Measurements from ENCODE around the gene RPL7L1. TPM values are rescaled to one million over a fixed set of nuclear protein-coding genes. Genes with fewer than 3 reads are reported as not detected.

Gene RPL7L1
- total RNA-seq, result 10 to 100 TPM; 71.4 to 74.2 TPM

DNA sequence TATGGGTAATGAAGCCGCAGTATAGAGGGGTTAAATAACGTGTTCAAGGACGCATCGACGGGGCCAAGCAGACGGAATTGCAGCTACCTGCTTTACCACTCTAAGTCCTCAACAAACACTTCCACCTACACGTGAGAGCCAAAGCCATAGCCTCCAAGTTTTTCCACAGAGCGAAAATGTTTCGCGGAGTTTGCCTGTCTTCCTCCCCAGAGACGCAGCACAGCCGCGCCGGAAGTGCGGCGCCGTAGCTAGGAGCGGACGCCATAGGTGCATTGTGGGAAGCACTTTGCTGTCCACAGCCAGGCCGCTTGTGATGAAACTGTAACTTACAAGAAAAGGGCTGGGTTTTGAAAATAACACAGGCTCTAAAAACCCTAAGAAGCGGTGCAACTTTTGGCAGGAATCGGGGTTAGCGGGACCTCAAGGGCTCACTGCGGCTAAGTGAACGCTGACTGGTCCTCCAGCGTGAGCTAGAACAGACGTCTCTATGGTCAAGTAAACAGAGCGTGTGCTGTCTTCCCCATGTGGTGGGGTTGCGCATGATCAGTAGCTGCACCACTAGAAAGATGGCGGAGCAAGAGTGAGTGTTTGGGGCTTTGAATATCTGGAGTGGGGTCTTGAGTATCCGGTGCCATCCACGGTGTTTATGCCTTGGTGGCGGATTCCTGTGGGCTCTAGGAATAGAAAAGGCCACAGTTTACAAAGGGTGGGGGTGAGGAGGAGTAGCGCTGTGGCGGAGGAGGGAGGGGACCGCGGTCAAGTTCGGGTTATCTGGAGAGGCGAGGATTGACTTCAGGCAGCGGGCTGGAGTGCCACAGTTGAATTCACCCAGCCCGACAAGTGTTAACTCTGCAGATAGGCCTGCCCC lies at the start of gene RPL7L1:
TSS of gene RPL7L1 (plus strand) at position 245 of the 868 bp plus-strand sequence. CDS start at position 540, 295 bp downstream.
- H3K4me3 Mint-ChIP-seq, result peak within 1 kb of the TSS; percentile 94
- H3K36me3 Mint-ChIP-seq (ENCODE audit: low read depth), result peaks cover 27% of the 10 kb centered on the region
- peak; percentile 86 for DNase-seq
- no peaks in the 10 kb centered on the region for H3K9me3 Mint-ChIP-seq
- ChIA-PET CTCF (interaction anchor here (0.6 to 4.2 kb wide), 16 partner anchors 8 to 1093 kb away, joined by 3 to 21 read pairs (median 3); partner anchors contain the start of genes TBCC and TOMM6), POLR2A (interaction anchor here (0.6 to 7.4 kb wide), 29 partner anchors 9 to 1092 kb away, joined by 3 to 96 read pairs (median 5); partner anchors contain the start of genes BICRAL, CNPY3, CUL7 and PEX6)
- no peaks in the 10 kb centered on the region for H3K27me3 Mint-ChIP-seq
- peak within 1 kb of the TSS; percentile 92 for H3K27ac Mint-ChIP-seq
- H3K4me1 Mint-ChIP-seq, result peaks cover 31% of the 10 kb centered on the region

- H3K9me3 Mint-ChIP-seq, result no peaks in the 10 kb centered on the region
- ChIA-PET CTCF (interaction anchor here (0.5 to 1.1 kb wide), 2 partner anchors 11 to 12 kb away, joined by 3 to 4 read pairs; no protein-coding TSS in a partner anchor), POLR2A (interaction anchor here (1.1 to 2.5 kb wide), 4 partner anchors 16 to 86 kb away, joined by 3 to 12 read pairs (median 3); partner anchors contain the start of gene TBCC)
- H3K27me3 Mint-ChIP-seq, result no peaks in the 10 kb centered on the region
- no peak overlapping the region for H3K27ac Mint-ChIP-seq
- DNase-seq, result no peak
- H3K4me3 Mint-ChIP-seq, result no peak overlapping the region
- no peaks in the 10 kb centered on the region for H3K4me1 Mint-ChIP-seq
- peaks cover 42% of the 10 kb centered on the region for H3K36me3 Mint-ChIP-seq (ENCODE audit: low read depth)
Measured at GRCh38 chr6:42831237-42831636, 48.2 kb upstream of the RPL7L1 start.

- ChIA-PET CTCF (no interaction called here), POLR2A (no interaction called here)
- H3K4me3 Mint-ChIP-seq, result no peak overlapping the region
- H3K4me1 Mint-ChIP-seq, result no peaks in the 10 kb centered on the region
- DNase-seq, result no peak
- H3K27ac Mint-ChIP-seq, result no peak overlapping the region
- no peaks in the 10 kb centered on the region for H3K27me3 Mint-ChIP-seq
- H3K9me3 Mint-ChIP-seq, result no peaks in the 10 kb centered on the region
- H3K36me3 Mint-ChIP-seq (ENCODE audit: low read depth), result peaks cover 27% of the 10 kb centered on the region
Measured at GRCh38 chr6:42834056-42834455, 45.4 kb upstream of the RPL7L1 start.

GRCh38 chr6:42841844-42842584 lies 37.4 kb upstream of the RPL7L1 start:
- ChIA-PET POLR2A (no interaction called here), CTCF (interaction anchor here (1.5 kb wide), 1 partner anchor 11 kb away, joined by 3 read pairs; no protein-coding TSS in a partner anchor)
- Mint-ChIP-seq H3K36me3 (ENCODE audit: low read depth) (peaks cover 18% of the 10 kb centered on the region), H3K4me1 (no peaks in the 10 kb centered on the region), H3K27ac (no peak overlapping the region), H3K4me3 (no peak overlapping the region), H3K9me3 (no peaks in the 10 kb centered on the region), H3K27me3 (no peaks in the 10 kb centered on the region)
- DNase-seq, result no peak

DNA sequence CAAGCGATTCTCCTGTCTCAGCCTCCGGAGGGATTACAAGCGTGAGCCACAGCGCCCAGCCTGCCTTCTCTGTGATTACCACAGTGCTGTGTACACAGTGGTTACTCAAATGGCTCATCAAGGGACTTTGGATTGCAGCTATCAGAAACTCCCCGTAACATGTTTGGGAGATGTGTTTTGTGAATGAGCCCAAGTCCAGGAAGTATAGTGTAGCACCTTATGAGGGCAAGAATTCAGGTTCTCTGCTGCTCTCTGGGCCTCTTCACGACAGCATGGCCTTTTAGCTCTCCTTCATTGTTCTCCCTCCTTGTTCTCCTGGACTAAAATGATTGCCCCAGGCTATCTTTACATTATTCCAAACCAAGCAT lies 34.1 kb upstream of the RPL7L1 start:
- H3K27ac Mint-ChIP-seq, result no peak overlapping the region
- H3K9me3 Mint-ChIP-seq, result no peaks in the 10 kb centered on the region
- H3K4me1 Mint-ChIP-seq, result no peaks in the 10 kb centered on the region
- H3K4me3 Mint-ChIP-seq, result no peak overlapping the region
- POLR2A ChIA-PET, result no interaction called here
- CTCF ChIA-PET, result no interaction called here
- DNase-seq, result no peak
- H3K27me3 Mint-ChIP-seq, result no peaks in the 10 kb centered on the region
- H3K36me3 Mint-ChIP-seq (ENCODE audit: low read depth), result peaks cover 16% of the 10 kb centered on the region

DNA sequence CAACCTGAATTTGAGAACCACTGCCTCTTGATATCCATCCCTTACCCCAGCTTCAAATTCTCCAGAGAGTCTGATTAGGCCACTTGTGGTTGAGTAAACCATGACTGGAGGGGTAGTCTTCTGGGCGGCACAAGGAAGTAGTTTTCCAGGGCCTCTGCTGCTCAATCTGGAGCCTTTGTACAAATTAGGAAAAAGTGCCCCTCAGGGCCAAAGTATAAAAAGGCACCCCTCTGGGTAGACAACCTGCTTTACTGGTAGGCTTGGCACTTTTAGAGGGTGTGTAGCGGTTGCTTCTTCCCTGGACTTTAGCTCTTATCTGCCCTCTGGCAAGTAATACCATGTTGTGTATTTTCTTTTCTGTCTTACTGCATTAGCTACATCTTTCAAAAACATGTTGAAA lies 32.9 kb upstream of the RPL7L1 start:
- Mint-ChIP-seq H3K36me3 (ENCODE audit: low read depth) (peaks cover 15% of the 10 kb centered on the region), H3K27me3 (no peaks in the 10 kb centered on the region), H3K9me3 (no peaks in the 10 kb centered on the region), H3K27ac (no peak overlapping the region), H3K4me3 (no peak overlapping the region), H3K4me1 (no peaks in the 10 kb centered on the region)
- DNase-seq, result no peak
- ChIA-PET POLR2A (no interaction called here), CTCF (no interaction called here)

DNA sequence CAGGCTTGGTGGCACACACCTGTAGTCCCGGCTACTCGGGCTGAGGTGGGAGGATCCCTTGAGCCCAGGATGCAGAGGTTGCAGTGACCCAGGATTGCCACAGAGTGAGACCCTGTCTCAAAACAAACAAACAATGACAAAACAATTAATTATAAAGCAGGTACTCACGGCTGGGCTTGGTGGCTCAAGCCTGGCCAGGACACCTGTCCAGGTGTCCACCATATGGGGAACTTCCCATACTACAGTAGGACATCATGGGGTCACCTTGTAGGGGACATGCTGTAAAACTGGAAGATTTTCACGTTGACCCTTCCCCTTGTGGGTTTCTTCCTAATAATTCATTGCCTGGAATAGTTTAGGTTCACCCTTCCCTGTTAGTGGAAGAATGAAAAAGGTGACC lies 30.7 kb upstream of the RPL7L1 start:
- Mint-ChIP-seq H3K27ac (no peak overlapping the region), H3K36me3 (ENCODE audit: low read depth) (peaks cover 18% of the 10 kb centered on the region), H3K4me1 (no peaks in the 10 kb centered on the region), H3K27me3 (no peaks in the 10 kb centered on the region), H3K9me3 (no peaks in the 10 kb centered on the region), H3K4me3 (no peak overlapping the region)
- DNase-seq, result no peak
- POLR2A ChIA-PET, result interaction anchor here (1.5 kb wide), 1 partner anchor 102 kb away, joined by 3 read pairs; the partner anchor contains the start of gene TBCC
- CTCF ChIA-PET, result interaction anchor here (1.5 kb wide), 1 partner anchor 123 kb away, joined by 3 read pairs; no protein-coding TSS in a partner anchor

DNA sequence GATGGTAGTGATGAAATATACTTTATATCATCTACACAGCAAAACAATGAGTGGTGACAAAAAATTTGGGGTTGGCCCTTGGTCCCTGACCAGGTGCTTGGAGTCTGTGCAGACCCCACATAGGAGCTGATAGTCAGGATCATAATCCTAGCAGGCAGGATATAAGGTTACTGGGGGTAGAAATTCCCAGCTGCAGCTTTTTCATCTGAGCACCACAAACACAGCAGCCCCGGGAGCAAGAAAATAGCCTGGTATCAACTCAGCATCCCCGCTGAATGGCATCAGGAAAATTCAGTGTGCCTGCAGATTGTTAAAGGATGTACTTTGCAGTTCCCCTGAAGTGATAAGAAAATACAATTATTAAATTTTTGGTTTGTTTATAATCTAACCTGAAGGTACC lies 27.8 kb upstream of the RPL7L1 start:
- Mint-ChIP-seq H3K27ac (no peak overlapping the region), H3K4me3 (no peak overlapping the region), H3K9me3 (no peaks in the 10 kb centered on the region), H3K27me3 (no peaks in the 10 kb centered on the region), H3K4me1 (no peaks in the 10 kb centered on the region), H3K36me3 (ENCODE audit: low read depth) (peaks cover 21% of the 10 kb centered on the region)
- ChIA-PET CTCF (interaction anchor here (1.6 kb wide), 1 partner anchor 126 kb away, joined by 4 read pairs; no protein-coding TSS in a partner anchor), POLR2A (no interaction called here)
- DNase-seq, result no peak

GRCh38 chr6:42860036-42860435 lies 19.4 kb upstream of the RPL7L1 start:
- Mint-ChIP-seq H3K4me1 (no peaks in the 10 kb centered on the region), H3K27ac (no peak overlapping the region), H3K27me3 (no peaks in the 10 kb centered on the region), H3K4me3 (no peak overlapping the region), H3K9me3 (no peaks in the 10 kb centered on the region), H3K36me3 (ENCODE audit: low read depth) (peaks cover 63% of the 10 kb centered on the region)
- ChIA-PET POLR2A (no interaction called here), CTCF (interaction anchor here (1.7 kb wide), 1 partner anchor 198 kb away, joined by 5 read pairs; no protein-coding TSS in a partner anchor)
- no peak for DNase-seq

DNA sequence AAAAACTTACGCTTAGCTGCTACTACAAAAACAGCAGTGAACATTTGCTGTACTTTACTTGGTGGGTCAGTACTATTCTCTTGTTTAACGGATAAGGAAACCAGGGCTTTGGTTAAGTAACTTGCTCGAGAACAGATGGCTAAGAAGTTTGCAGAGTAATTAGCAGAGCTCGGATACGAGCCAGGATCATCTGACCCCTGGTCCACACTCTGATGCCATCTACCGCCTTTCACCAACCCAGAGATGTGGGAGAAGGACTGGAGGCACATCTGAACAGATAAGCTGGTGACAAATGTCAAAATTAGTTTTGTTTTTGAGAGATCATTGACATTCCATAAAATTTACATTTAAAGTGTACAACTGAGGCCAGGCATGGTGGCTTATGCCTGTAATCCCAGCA lies 18.9 kb upstream of the RPL7L1 start:
- H3K9me3 Mint-ChIP-seq, result no peaks in the 10 kb centered on the region
- H3K4me1 Mint-ChIP-seq, result no peaks in the 10 kb centered on the region
- ChIA-PET CTCF (interaction anchor here (1.7 kb wide), 1 partner anchor 198 kb away, joined by 5 read pairs; no protein-coding TSS in a partner anchor), POLR2A (no interaction called here)
- H3K4me3 Mint-ChIP-seq, result no peak overlapping the region
- H3K36me3 Mint-ChIP-seq (ENCODE audit: low read depth), result peaks cover 63% of the 10 kb centered on the region
- H3K27ac Mint-ChIP-seq, result no peak overlapping the region
- DNase-seq, result no peak
- no peaks in the 10 kb centered on the region for H3K27me3 Mint-ChIP-seq

- Mint-ChIP-seq H3K9me3 (no peaks in the 10 kb centered on the region), H3K36me3 (ENCODE audit: low read depth) (peaks cover 54% of the 10 kb centered on the region), H3K4me1 (no peaks in the 10 kb centered on the region), H3K4me3 (no peak overlapping the region), H3K27ac (no peak overlapping the region), H3K27me3 (no peaks in the 10 kb centered on the region)
- ChIA-PET CTCF (no interaction called here), POLR2A (interaction anchor here (0.7 to 1.2 kb wide), 2 partner anchors 137 to 200 kb away, joined by 3 read pairs; no protein-coding TSS in a partner anchor)
- no peak for DNase-seq
Measured at GRCh38 chr6:42864602-42865001, 14.8 kb upstream of the RPL7L1 start.

- no peak for DNase-seq
- ChIA-PET CTCF (interaction anchor here (1.1 kb wide), 1 partner anchor 207 kb away, joined by 3 read pairs; no protein-coding TSS in a partner anchor), POLR2A (interaction anchor here (0.8 kb wide), 1 partner anchor 9 kb away, joined by 3 read pairs; the partner anchor contains the start of gene RPL7L1)
- H3K27ac Mint-ChIP-seq, result no peak overlapping the region
- H3K36me3 Mint-ChIP-seq (ENCODE audit: low read depth), result peaks cover 15% of the 10 kb centered on the region
- H3K4me1 Mint-ChIP-seq, result no peaks in the 10 kb centered on the region
- H3K27me3 Mint-ChIP-seq, result no peaks in the 10 kb centered on the region
- H3K4me3 Mint-ChIP-seq, result no peak overlapping the region
- H3K9me3 Mint-ChIP-seq, result no peaks in the 10 kb centered on the region
Measured at GRCh38 chr6:42870145-42870936, 9.1 kb upstream of the RPL7L1 start.
